ENCODE results near the gene RAB33A.

- TF ChIP-seq CBX8 (IDR thresholded peaks at IDR 0.05; ENCODE audit: borderline replicate concordance, extremely low read depth, low read depth, low read length, poor library complexity, severe bottlenecking) (no peak), UBTF (IDR thresholded peaks at IDR 0.05; ENCODE audit: borderline replicate concordance in 1 of 2, low read depth in 2 of 2, low read length in 2 of 2) (no peak), EP300 (IDR thresholded peaks at IDR 0.05; ENCODE audit: low read length) (no peak), HDAC2 (IDR thresholded peaks at IDR 0.05) (no peak), ZNF24 (IDR thresholded peaks at IDR 0.05) (no peak), ZNF12 (CRISPR knock-in tag; IDR thresholded peaks at IDR 0.05) (no peak), USF2 (CRISPR knock-in tag; IDR thresholded peaks at IDR 0.05) (no peak), ARID1B (IDR thresholded peaks at IDR 0.05) (no peak), CTCF (IDR thresholded peaks at IDR 0.05 in 2 of 3, conservative IDR thresholded peaks at IDR 0.05 in 1 of 3; ENCODE audit: insufficient read depth in 2 of 3, low read depth in 1 of 3, low read length in 3 of 3) (no peak), POU5F1 (IDR thresholded peaks at IDR 0.05; ENCODE audit: borderline replicate concordance, low read depth, low read length, partially characterized antibody) (no peak), PREB (CRISPR knock-in tag; IDR thresholded peaks at IDR 0.05) (no peak), HCFC1 (IDR thresholded peaks at IDR 0.05; ENCODE audit: low read depth, low read length) (no peak)
Observed at GRCh38 chrX:130213376-130213775, 41.6 kb downstream of the RAB33A start.

Data from K562 (cell line).